Endometrial microvascular endothelial cells (primary cell): ENCODE data around the gene SCIN. TPM values are rescaled to one million over a fixed set of nuclear protein-coding genes. Genes with fewer than 3 reads are reported as not detected.

Source experiments
- in situ Hi-C: cut with HindIII; loops from 2 replicates; pipeline ENCODE4 v1.10.0; 2017; ENCODE audit warnings: low sequenced_read_pairs, low pct_unique_long_range_greater_than_20kb; ENCODE audit errors: inconsistent ontology term
- total RNA-seq: library from RNA; depleted of rRNA; stranded (reverse); fragments of >200 nt; gene quantifications from one replicate; pipeline ENCODE4 v1.2.3, GENCODE V29; 2015; ENCODE audit errors: inconsistent ontology term

Gene SCIN
- total RNA-seq, 1 donor from 2014 or later: 4.2 TPM

DNA sequence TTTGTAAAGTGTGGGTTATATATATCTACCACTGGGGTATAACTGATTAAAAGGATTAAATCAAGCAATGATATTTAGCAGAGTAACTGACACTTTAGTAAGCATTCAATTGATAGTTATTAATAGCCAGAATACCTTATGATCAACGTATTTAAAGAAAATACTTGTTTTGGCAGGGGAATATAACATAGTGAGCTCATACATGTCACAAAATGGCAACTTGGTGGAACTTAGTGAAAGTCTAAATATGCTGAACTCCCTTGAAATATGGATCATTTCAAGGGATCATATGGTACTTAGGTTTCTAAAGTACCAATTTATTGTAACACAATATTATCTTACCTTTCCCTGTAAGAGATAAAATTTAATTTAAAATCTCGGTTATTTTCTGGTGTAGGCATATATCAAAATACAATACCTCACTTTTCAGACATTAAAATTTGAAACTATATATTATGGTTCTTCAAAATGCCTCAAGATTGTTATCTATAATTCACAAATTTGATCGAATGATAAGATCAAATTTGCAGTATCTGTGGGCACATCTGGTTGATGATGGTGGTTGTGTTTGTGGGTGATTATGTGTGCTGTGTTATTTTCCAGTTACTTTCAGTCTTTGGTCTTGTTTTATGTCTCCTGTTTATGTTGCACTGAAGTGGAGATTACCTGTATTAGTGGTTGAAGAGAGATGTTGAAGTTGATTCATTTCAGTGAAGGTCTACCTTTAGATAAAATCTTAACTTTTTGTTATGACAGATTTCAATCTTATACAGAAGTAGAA lies 122.1 kb downstream of the SCIN start:
- in situ Hi-C loops: loop anchor here (25.0 kb wide), 1 partner anchor 570 kb away; no protein-coding TSS in a partner anchor

DNA sequence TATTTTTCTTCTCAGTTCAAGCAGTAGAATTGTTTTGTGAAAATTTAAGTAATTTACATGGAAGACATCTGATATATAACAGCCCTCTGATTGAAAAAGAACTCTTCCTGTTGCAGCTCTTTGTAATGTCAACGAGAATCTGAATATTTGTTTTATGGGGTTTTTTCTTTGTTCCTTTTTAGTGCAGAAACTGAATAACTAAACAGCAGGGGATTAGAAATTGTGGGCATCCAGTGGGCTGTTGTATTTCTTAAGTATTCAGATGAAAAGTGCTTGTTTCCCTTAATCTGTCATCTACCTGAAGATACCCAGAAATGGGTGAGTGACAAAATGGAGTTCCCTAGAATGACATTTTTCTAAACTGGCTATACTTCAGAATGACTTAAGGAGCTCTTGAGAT lies 124.3 kb downstream of the SCIN start:
- in situ Hi-C loops: loop anchor here (25.0 kb wide), 1 partner anchor 567 kb away; no protein-coding TSS in a partner anchor

GRCh38 chr7:12695965-12696364 lies 125.4 kb downstream of the SCIN start:
- in situ Hi-C loops: loop anchor here (25.0 kb wide), 1 partner anchor 566 kb away; no protein-coding TSS in a partner anchor

GRCh38 chr7:12699299-12699698 lies 128.8 kb downstream of the SCIN start:
- in situ Hi-C loops: loop anchor here (25.0 kb wide), 1 partner anchor 563 kb away; no protein-coding TSS in a partner anchor

- in situ Hi-C loops: no loop called here
Measured at GRCh38 chr7:12701433-12701832, 130.9 kb downstream of the SCIN start.

GRCh38 chr7:12703881-12704280 lies 133.4 kb downstream of the SCIN start:
- in situ Hi-C loops: no loop called here

DNA sequence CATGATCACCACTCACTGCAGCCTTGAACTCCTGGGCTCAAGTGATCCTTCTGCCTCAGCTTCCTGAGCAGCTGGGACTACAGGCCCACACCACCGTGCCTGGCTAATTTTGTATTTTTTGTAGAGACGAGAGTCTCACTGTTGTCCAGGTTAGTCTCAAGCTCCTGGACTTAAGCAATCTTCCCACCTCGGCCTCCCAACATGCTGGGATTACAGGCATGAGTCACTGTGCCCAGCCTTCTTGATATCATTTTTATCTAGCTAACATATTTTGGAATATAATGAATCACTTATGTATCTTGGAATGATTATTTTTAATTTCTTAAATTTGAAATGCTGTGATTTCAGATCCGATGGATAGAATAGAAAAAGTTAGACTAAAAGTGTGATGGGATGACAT lies 135.4 kb downstream of the SCIN start:
- in situ Hi-C loops: no loop called here

DNA sequence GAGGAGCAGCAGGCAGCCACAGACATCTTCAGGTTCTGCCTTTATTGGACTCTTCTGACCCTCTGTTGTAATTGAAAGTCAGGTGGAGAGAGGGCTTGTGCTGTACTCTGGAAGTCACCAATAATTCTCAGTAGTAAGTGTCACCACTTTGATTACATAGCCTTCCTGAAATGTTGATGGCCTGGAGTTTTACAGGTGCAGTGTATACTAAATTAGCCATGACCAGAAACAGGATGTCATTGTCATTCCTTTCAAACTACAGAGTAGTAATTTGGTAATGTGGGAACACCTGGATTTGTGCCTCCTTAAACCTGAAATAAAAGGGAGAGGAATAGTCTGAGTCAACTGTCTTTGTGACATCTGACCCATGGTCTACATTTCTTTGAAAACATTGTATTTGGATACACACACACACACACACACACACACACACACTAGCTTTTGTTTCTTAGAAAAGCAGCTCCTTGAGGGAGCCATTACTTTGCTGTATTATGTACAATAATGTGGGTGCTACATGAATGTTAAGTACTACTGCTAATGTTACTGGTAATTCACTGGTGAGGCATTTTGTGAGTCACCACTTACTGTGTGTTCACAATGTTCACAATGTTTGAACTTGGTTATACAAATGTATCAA lies 136.5 kb downstream of the SCIN start:
- in situ Hi-C loops: no loop called here

DNA sequence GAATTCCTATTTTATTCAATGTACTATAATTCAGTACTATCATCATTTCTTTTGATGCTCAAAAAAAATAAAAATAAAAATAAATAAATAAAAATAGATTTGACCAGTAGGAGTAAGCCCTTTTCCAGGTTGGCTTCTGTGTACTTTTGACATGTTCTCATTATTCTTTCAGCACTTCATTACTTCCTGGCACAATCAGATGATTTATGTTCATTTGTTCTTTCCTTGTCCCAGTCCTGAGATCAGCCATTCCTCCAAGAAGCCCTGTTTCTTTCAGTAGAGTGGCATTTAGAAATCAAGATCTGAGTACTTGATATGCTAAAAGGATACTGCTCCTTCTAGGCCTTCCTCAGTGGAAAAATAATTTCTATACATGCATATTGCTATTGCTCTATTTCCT lies 137.8 kb downstream of the SCIN start:
- in situ Hi-C loops: no loop called here

Other genes starting within 250 kb of the SCIN start
- not detected for gene VWDE, start 166.9 kb upstream of the SCIN start, total RNA-seq
- gene ARL4A, start 116.9 kb downstream of the SCIN start, total RNA-seq: 14.6 TPM